C4-2B (cell line): ENCODE measurements around the gene LAMA5.

Source experiments
- H3K27ac ChIP-seq: fragments of 450-650 bp; 2 replicates; pipeline ENCODE4 v1.5.1; 2017
- ZFX ChIP-seq: fragments of 450-650 bp; IDR thresholded peaks from 2 replicates; pipeline ENCODE4 v1.6.1; 2017
- TF ChIP-seq, protein P1 (sequence below): fragments of 450-650 bp; conservative IDR thresholded peaks from 2 replicates; pipeline ENCODE4 v1.5.1; 2017; ENCODE audit warnings: mild to moderate bottlenecking

Gene LAMA5

DNA sequence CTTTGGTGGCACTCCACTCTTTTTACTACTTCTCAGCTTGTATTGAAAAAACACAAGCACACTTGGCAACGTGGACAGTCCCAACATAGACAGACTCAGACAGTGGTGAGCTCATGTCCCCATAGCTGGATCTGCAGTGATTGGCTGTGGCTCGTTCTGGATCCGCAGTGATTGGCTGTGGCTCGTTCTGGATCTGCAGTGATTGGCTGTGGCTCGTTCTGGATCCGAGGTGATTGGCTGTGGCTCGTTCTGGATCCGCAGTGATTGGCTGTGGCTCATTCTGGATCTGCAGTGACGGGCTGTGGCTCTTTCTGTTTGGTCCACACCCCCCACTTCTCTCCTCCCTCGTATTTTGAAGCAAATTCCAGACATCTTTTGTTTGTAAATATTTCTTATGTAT, 100.8 kb downstream of the LAMA5 start:
- TF ChIP-seq, protein P1, sequence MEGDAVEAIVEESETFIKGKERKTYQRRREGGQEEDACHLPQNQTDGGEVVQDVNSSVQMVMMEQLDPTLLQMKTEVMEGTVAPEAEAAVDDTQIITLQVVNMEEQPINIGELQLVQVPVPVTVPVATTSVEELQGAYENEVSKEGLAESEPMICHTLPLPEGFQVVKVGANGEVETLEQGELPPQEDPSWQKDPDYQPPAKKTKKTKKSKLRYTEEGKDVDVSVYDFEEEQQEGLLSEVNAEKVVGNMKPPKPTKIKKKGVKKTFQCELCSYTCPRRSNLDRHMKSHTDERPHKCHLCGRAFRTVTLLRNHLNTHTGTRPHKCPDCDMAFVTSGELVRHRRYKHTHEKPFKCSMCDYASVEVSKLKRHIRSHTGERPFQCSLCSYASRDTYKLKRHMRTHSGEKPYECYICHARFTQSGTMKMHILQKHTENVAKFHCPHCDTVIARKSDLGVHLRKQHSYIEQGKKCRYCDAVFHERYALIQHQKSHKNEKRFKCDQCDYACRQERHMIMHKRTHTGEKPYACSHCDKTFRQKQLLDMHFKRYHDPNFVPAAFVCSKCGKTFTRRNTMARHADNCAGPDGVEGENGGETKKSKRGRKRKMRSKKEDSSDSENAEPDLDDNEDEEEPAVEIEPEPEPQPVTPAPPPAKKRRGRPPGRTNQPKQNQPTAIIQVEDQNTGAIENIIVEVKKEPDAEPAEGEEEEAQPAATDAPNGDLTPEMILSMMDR, result no peak
- no peak for TF ChIP-seq ZFX
- no peak overlapping the region for H3K27ac ChIP-seq

DNA sequence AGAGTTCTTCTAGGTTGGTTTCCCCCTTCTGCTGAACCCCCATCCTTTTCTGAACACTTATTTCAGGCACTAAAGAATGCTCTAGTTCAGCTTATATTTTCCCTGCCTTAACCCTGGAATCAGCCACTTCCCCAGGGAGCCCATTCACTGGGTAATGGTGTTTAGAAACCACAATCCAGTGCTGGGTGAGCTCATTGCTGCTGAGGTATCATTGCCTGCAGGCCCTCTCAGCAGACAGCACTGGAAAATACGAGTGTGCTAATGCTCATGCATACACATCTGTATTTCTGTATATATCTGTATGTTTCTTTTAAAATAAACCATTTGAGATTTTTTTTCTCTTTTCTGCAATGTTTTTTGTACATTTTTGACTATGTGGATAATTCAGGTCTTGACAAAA, 101.7 kb downstream of the LAMA5 start:
- H3K27ac ChIP-seq, result no peak overlapping the region
- TF ChIP-seq ZFX, result no peak
- TF ChIP-seq, protein P1, result no peak

DNA sequence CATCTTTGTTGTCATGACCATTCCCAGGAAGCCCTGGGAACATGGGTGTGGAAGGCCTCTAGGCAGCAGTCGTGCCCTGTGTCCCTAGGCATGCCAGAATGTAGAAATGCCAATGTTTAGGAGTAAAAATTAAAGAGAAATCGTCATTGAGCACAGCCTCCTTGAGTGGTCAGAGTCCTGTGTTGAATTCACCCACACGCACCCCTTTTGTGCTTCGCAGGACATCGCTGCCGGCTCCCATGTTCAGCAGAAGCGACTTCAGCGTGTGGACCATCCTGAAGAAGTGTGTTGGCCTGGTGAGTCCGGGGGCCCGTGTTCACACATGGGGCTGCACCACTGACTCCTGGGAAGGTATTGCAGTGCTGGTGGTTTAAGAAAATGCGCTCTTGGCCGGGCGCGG, 103.7 kb downstream of the LAMA5 start:
- no peak for TF ChIP-seq ZFX
- TF ChIP-seq, protein P1, result no peak
- H3K27ac ChIP-seq, result no peak overlapping the region

DNA sequence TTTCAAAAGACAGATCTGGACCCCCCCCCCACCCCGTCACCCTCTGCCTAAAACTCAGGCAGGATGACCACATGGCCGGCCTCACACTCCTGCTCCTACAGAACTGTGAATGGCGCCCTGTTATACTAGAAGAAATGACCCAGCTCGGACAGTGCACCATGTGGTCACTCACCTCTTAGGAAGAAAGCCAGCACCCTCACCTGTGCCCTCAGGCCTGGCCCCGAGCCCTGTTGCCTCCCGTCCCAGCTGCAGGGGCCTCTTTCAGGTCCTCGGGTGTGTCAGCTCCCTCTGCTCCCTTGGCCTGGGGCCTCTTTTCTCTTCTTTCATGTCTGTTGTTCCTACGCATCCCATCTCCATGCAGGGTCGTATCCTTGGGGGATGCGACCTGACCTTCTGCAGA, 105.0 kb downstream of the LAMA5 start:
- no peak overlapping the region for H3K27ac ChIP-seq
- TF ChIP-seq, protein P1, result no peak
- no peak for TF ChIP-seq ZFX

DNA sequence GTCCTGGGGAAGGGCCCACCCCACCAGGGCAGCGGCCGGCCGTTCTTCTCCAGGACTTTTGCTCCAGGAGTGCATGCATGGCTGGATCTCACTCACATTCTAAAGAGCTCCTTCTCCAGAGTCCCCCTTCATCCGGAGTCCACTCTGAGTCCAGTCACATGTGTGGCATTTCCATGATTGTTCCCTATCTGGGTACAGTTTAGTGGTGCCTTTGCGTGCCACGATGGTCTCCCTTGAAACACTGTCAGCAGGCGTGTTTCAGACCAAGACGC, 107.9 kb downstream of the LAMA5 start:
- H3K27ac ChIP-seq, result no peak overlapping the region
- no peak for TF ChIP-seq ZFX
- TF ChIP-seq, protein P1, result no peak
